Neuronal stem cell (in vitro differentiated cells): ENCODE measurements around the gene GLI3.

Experiments used
- DNase-seq: peaks from one replicate; pipeline ENCODE4 v3.0.0-alpha.2; 2013; ENCODE audit warnings: low spot score
- H2AFZ ChIP-seq: one replicate; pipeline ENCODE4 v1.6.1; 2013; ENCODE audit warnings: mild to moderate bottlenecking, low read length, inconsistent platforms
- H2AK5ac ChIP-seq: 2 replicates; pipeline ENCODE4 v1.6.1; 2013; ENCODE audit warnings: low read depth, mild to moderate bottlenecking, inconsistent platforms, low read length, moderate library complexity, mixed read lengths
- H2BK120ac ChIP-seq: 2 replicates; pipeline ENCODE4 v1.6.1; 2013; ENCODE audit warnings: low read depth, mild to moderate bottlenecking, inconsistent platforms, low read length, moderate library complexity, mixed read lengths
- H2BK12ac ChIP-seq: one replicate; pipeline ENCODE4 v1.6.1; 2013; ENCODE audit warnings: low read length, inconsistent platforms
- H2BK15ac ChIP-seq: 2 replicates; pipeline ENCODE4 v1.6.1; 2013; ENCODE audit warnings: mild to moderate bottlenecking, low read length, inconsistent platforms, mixed read lengths
- H2BK5ac ChIP-seq: one replicate; pipeline ENCODE4 v1.6.1; 2013; ENCODE audit warnings: inconsistent platforms, mild to moderate bottlenecking, low read length, moderate library complexity
- H3K14ac ChIP-seq: one replicate; pipeline ENCODE4 v1.6.1; 2013; ENCODE audit warnings: low read length, inconsistent platforms
- H3K18ac ChIP-seq: 2 replicates; pipeline ENCODE4 v1.6.1; 2013; ENCODE audit warnings: low read length, inconsistent platforms
- H3K23ac ChIP-seq: 2 replicates; pipeline ENCODE4 v1.6.1; 2013; ENCODE audit warnings: low read depth, mild to moderate bottlenecking, mixed read lengths, low read length, inconsistent platforms; ENCODE audit not compliant: poor library complexity
- H3K27ac ChIP-seq: replicated peaks from 3 replicates; pipeline ENCODE4 v1.5.1; 2013; ENCODE audit warnings: low read length, inconsistent platforms
- H3K27me3 ChIP-seq, 3 experiments: 2 replicates each; pipeline ENCODE4 v1.6.1; 2013; ENCODE audit warnings: low read length in 3 of 3, mild to moderate bottlenecking in 2 of 3, inconsistent platforms in 1 of 3, low read depth in 1 of 3, mixed read lengths in 1 of 3, moderate library complexity in 1 of 3; ENCODE audit not compliant: control insufficient read depth in 3 of 3, insufficient read depth in 3 of 3
- H3K36me3 ChIP-seq, 2 donors: replicated peaks in 1 of 2; 2 replicates each; pipeline ENCODE4 v1.6.1; 2013; ENCODE audit warnings: low read length in 2 of 2; ENCODE audit not compliant: control insufficient read depth in 2 of 2, insufficient read depth in 2 of 2
- H3K4ac ChIP-seq: 2 replicates; pipeline ENCODE4 v1.6.1; 2013; ENCODE audit warnings: inconsistent platforms, mild to moderate bottlenecking, low read length, moderate library complexity
- H3K4me1 ChIP-seq, 2 donors: 1 replicate in 1 of 2; 2 replicates in 1 of 2; pipeline ENCODE4 v1.6.1; 2013; ENCODE audit warnings: low read length in 2 of 2, low read depth in 1 of 2; ENCODE audit not compliant: control insufficient read depth in 2 of 2, insufficient read depth in 1 of 2
- H3K4me2 ChIP-seq: one replicate; pipeline ENCODE4 v1.6.1; 2013; ENCODE audit warnings: mild to moderate bottlenecking, low read length, inconsistent platforms; ENCODE audit not compliant: insufficient read depth, poor library complexity, severe bottlenecking
- H3K4me3 ChIP-seq, 2 donors: 2 replicates each; pipeline ENCODE4 v1.5.1; 2013; ENCODE audit warnings: low read length in 2 of 2, mild to moderate bottlenecking in 2 of 2, inconsistent platforms in 1 of 2, moderate library complexity in 1 of 2
- H3K79me1 ChIP-seq: one replicate; pipeline ENCODE4 v1.6.1; 2013; ENCODE audit warnings: low read depth, mild to moderate bottlenecking, inconsistent platforms, low read length, moderate library complexity
- H3K9ac ChIP-seq: one replicate; pipeline ENCODE4 v1.6.1; 2013; ENCODE audit warnings: mild to moderate bottlenecking, low read depth, low read length, inconsistent platforms; ENCODE audit not compliant: poor library complexity
- H3K9me3 ChIP-seq, 2 donors: replicated peaks in 1 of 2; 2 replicates each; pipeline versions ENCODE3 to v1.6.1; 2013; ENCODE audit warnings: low read length in 2 of 2, mild to moderate bottlenecking in 2 of 2, inconsistent platforms in 1 of 2, low read depth in 1 of 2, mixed read lengths in 1 of 2, moderate library complexity in 1 of 2; ENCODE audit not compliant: control insufficient read depth in 2 of 2, insufficient read depth in 1 of 2
- H4K8ac ChIP-seq: one replicate; pipeline ENCODE4 v1.6.1; 2013; ENCODE audit warnings: low read depth, mild to moderate bottlenecking, inconsistent platforms, low read length, moderate library complexity
- H4K91ac ChIP-seq: one replicate; pipeline ENCODE4 v1.6.1; 2013; ENCODE audit warnings: low read length, low read depth, mild to moderate bottlenecking, inconsistent platforms; ENCODE audit not compliant: poor library complexity
- WGBS, 2 donors: extraction: QIAGEN DNeasy Blood & Tissue Kit; methylation state at CpG; one replicate each; pipeline ENCODE4 v1.1.7; 2013; ENCODE audit warnings: missing lambda C conversion rate in 2 of 2, mixed read lengths in 1 of 2; ENCODE audit not compliant: insufficient read length in 2 of 2, insufficient replicate concordance in 1 of 2; ENCODE audit errors: extremely low coverage in 2 of 2; 5-methylcytosine and 5-hydroxymethylcytosine counted together

Gene GLI3

DNA sequence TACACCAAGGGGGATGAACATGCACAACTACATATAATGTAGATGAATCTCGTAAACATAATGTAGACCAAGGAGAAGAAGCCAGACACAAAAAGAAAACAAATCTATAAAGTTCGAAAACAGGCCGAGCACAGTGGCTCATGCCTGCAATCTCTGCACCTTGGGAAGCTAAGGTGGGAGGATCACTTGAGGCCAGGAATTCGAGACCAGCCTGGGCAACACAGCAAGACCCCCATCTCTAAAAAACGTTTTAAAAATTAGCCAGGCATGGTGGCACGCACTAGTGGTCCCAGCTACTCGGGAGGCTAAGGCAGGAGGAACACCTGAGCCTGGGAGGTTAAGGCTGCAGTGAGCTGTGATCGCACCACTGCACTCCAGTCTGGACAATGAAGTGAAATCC lies 68.5 kb downstream of the GLI3 start:
- Histone ChIP-seq H3K4ac (no peak overlapping the region), H3K27ac (no peak overlapping the region), H4K91ac (no peak overlapping the region), H3K4me1 (peaks cover 0 to 3% of the 10 kb centered on the region in 2 donors), H3K79me1 (peaks cover 4% of the 10 kb centered on the region), H3K36me3 (peaks cover 7 to 66% of the 10 kb centered on the region in 2 donors), H3K23ac (no peak overlapping the region), H3K14ac (no peak overlapping the region), H2BK5ac (no peak overlapping the region), H4K8ac (no peak overlapping the region), H3K4me3 (no peak overlapping the region), H2BK12ac (no peak overlapping the region), H3K9me3 (peaks cover 0 to 17% of the 10 kb centered on the region in 2 donors), H3K27me3 (no peaks in the 10 kb centered on the region), H3K9ac (no peak overlapping the region), H2AK5ac (no peak overlapping the region), H2BK15ac (no peak overlapping the region), H3K4me2 (no peak overlapping the region), H2BK120ac (no peak overlapping the region), H3K18ac (no peak overlapping the region), H2AFZ (no peak overlapping the region)
- no peak for DNase-seq
- no CpG with 5 or more reads among the region's 8 CpGs for WGBS, 2 donors

DNA sequence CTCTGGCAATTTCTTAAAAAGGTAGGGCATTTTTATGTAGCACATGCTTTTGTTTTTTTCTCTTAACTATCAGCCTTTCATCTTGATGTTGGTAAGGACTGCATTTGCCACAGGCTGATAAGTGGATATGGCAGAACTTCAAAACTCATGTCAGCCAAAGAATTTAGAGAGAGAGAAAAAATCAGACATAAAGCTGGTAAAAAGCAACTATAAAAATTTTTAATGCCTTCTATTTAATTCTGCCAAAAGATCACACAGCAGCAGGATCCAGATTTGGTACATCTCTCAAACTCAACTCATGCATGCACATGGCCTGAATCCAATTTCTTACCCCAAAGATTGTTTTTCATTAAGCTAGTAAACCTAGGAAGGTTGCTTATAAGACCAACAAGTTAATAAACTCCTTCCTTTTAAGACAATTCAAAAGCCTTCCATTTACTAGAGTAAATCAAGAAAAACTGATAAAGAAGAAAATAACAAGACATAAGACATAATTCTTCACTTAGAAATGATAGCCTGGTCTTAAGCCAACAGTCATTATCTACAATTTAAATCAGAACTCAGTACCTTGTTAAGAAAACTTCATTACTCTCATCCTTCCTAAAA lies 69.3 kb downstream of the GLI3 start:
- no peaks in the 10 kb centered on the region for H3K27me3 ChIP-seq
- H3K18ac ChIP-seq = no peak overlapping the region
- no peak for DNase-seq
- no peak overlapping the region for H3K23ac ChIP-seq
- H3K4ac ChIP-seq = no peak overlapping the region
- no peak overlapping the region for H3K4me2 ChIP-seq
- no peak overlapping the region for H2BK12ac ChIP-seq
- H3K14ac ChIP-seq = no peak overlapping the region
- H4K91ac ChIP-seq = no peak overlapping the region
- H3K4me1 ChIP-seq = peaks cover 0 to 3% of the 10 kb centered on the region in 2 donors
- no peak overlapping the region for H2BK120ac ChIP-seq
- H2BK5ac ChIP-seq = no peak overlapping the region
- peaks cover 0 to 14% of the 10 kb centered on the region in 2 donors for H3K9me3 ChIP-seq
- H3K9ac ChIP-seq = no peak overlapping the region
- H3K79me1 ChIP-seq = peaks cover 4% of the 10 kb centered on the region
- H2AK5ac ChIP-seq = no peak overlapping the region
- H2AFZ ChIP-seq = no peak overlapping the region
- no peak overlapping the region for H3K27ac ChIP-seq
- no peak overlapping the region for H2BK15ac ChIP-seq
- no peak overlapping the region for H4K8ac ChIP-seq
- H3K4me3 ChIP-seq = no peak overlapping the region
- H3K36me3 ChIP-seq = peaks cover 4 to 58% of the 10 kb centered on the region in 2 donors

DNA sequence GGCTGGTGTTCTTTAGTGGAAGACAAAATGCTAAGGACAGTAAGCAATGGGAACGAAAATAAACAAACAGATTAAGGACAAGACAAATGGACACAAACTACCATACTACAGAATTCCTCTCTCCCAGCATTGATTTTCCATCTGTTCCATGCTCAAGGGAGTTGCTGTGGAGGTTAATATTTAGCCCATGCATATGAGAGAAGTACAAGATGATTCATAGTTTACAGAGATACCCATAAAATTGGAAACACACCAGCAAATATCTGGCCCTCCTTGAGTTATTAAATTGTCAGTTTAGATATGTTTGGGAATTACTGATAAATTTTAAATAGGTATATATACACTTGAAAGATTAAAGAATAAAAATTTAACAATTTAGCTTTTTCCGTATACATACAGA lies 69.8 kb downstream of the GLI3 start:
- H3K4me3 ChIP-seq = no peak overlapping the region
- H3K23ac ChIP-seq = no peak overlapping the region
- no peak overlapping the region for H2BK5ac ChIP-seq
- WGBS, 2 donors = no CpG with 5 or more reads among the region's 2 CpGs
- no peak overlapping the region for H2AFZ ChIP-seq
- no peak overlapping the region for H3K27ac ChIP-seq
- no peak overlapping the region for H3K9ac ChIP-seq
- H2BK15ac ChIP-seq = no peak overlapping the region
- H3K9me3 ChIP-seq = peaks cover 0 to 9% of the 10 kb centered on the region in 2 donors
- peaks cover 2 to 53% of the 10 kb centered on the region in 2 donors for H3K36me3 ChIP-seq
- no peak overlapping the region for H3K18ac ChIP-seq
- H2AK5ac ChIP-seq = no peak overlapping the region
- no peak overlapping the region for H4K91ac ChIP-seq
- H3K14ac ChIP-seq = no peak overlapping the region
- no peak overlapping the region for H2BK12ac ChIP-seq
- H4K8ac ChIP-seq = no peak overlapping the region
- H2BK120ac ChIP-seq = no peak overlapping the region
- DNase-seq = no peak
- peaks cover 4% of the 10 kb centered on the region for H3K79me1 ChIP-seq
- no peak overlapping the region for H3K4me2 ChIP-seq
- H3K27me3 ChIP-seq = no peaks in the 10 kb centered on the region
- no peak overlapping the region for H3K4ac ChIP-seq
- H3K4me1 ChIP-seq = peaks cover 0 to 5% of the 10 kb centered on the region in 2 donors

DNA sequence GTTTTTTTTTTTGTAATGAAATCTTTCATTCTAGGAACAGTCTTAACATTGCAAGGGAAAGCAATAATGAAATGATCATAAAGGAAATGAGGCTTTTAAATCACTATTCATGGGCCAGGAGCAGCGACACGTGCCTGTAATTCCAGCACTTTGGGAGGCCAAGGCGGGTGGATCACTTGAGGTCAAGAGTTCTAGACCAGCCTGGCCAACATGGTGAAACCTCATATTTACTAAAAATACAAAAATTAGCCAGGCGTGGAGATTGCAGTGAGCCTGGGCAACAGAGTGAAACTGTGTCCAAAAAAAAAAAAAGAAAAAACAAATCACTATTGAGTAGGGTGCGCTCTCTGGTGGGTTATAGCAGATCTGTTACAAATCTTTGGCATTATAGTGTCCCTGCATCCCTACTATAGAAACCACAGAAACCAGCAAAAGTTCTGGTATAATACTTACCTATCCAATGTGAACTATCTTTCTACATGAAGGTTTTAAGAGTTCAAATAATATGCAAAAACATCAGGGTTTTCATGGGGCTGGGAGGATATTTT lies 72.1 kb downstream of the GLI3 start:
- Histone ChIP-seq H3K36me3 (peaks cover 2 to 41% of the 10 kb centered on the region in 2 donors), H2BK5ac (no peak overlapping the region), H3K4me3 (no peak overlapping the region), H3K9me3 (peaks cover 0 to 2% of the 10 kb centered on the region in 2 donors), H3K27ac (no peak overlapping the region), H3K18ac (no peak overlapping the region), H3K14ac (no peak overlapping the region), H2AK5ac (no peak overlapping the region), H2BK120ac (no peak overlapping the region), H2BK15ac (no peak overlapping the region), H3K4me1 (peaks cover 4 to 6% of the 10 kb centered on the region in 2 donors), H2AFZ (no peak overlapping the region), H4K91ac (no peak overlapping the region), H4K8ac (no peak overlapping the region), H2BK12ac (no peak overlapping the region), H3K4ac (no peak overlapping the region), H3K9ac (no peak overlapping the region), H3K27me3 (no peaks in the 10 kb centered on the region), H3K79me1 (peaks cover 4% of the 10 kb centered on the region), H3K23ac (no peak overlapping the region), H3K4me2 (no peak overlapping the region)
- no CpG with 5 or more reads among the region's 5 CpGs for WGBS, 2 donors
- DNase-seq = no peak
